Measurements from ENCODE around the gene COX6B1. TPM values are rescaled to one million over a fixed set of nuclear protein-coding genes. Genes with fewer than 3 reads are reported as not detected.

Gene COX6B1
- polyA plus RNA-seq, 1 donor from 2014 or later, result 1,013 TPM

GRCh38 chr19:35669566-35669965 is 21.4 kb downstream of the COX6B1 start:
- Histone ChIP-seq H3K4me3 (ENCODE audit: low read length) (no peak overlapping the region), H3K36me3 (ENCODE audit: insufficient read depth, low read length) (no peaks in the 10 kb centered on the region), H3K27ac (ENCODE audit: low read length) (no peak overlapping the region), H4K20me1 (ENCODE audit: insufficient read depth) (no peaks in the 10 kb centered on the region), H3K79me2 (replicated peaks; ENCODE audit: insufficient read depth, low read length) (no peaks in the 10 kb centered on the region), H3K9me2 (ENCODE audit: insufficient read depth, low read length) (no peaks in the 10 kb centered on the region), H3K9me3 (ENCODE audit: low read length) (no peaks in the 10 kb centered on the region), H3K9ac (ENCODE audit: low read length) (no peak overlapping the region), H3K27me3 (ENCODE audit: insufficient read depth, low read depth, low read length) (peaks cover 16% of the 10 kb centered on the region), H2AFZ (ENCODE audit: low read depth, low read length) (no peak overlapping the region), H3F3A (ENCODE audit: insufficient read depth, low read length, poor library complexity, severe bottlenecking) (no peaks in the 10 kb centered on the region), H3K4me2 (ENCODE audit: low read length) (no peak overlapping the region)
- TF ChIP-seq EZH2 (IDR thresholded peaks at IDR 0.05; ENCODE audit: borderline replicate concordance, insufficient read depth, low read length, poor library complexity, severe bottlenecking) (no peak), RAD21 (conservative IDR thresholded peaks at IDR 0.05) (no peak), REST (IDR thresholded peaks at IDR 0.05; ENCODE audit: borderline replicate concordance) (no peak), SMC3 (conservative IDR thresholded peaks at IDR 0.05; ENCODE audit: poor library complexity) (no peak), EP300 (conservative IDR thresholded peaks at IDR 0.05; ENCODE audit: poor library complexity, severe bottlenecking) (no peak), MXI1 (conservative IDR thresholded peaks at IDR 0.05; ENCODE audit: poor library complexity, severe bottlenecking) (no peak), POLR2AphosphoS5 (IDR thresholded peaks at IDR 0.05) (no peak), TAF1 (IDR thresholded peaks at IDR 0.05; ENCODE audit: low read depth) (no peak), CTCF (IDR thresholded peaks at IDR 0.05; ENCODE audit: poor library complexity, severe bottlenecking) (no peak)

GRCh38 chr19:35669974-35670373 is 21.9 kb downstream of the COX6B1 start:
- Histone ChIP-seq H3K9me3 (ENCODE audit: low read length) (no peaks in the 10 kb centered on the region), H3K27ac (ENCODE audit: low read length) (no peak overlapping the region), H3K9ac (ENCODE audit: low read length) (no peak overlapping the region), H3K79me2 (replicated peaks; ENCODE audit: insufficient read depth, low read length) (no peaks in the 10 kb centered on the region), H3K4me3 (ENCODE audit: low read length) (no peak overlapping the region), H3K4me2 (ENCODE audit: low read length) (no peak overlapping the region), H3K36me3 (ENCODE audit: insufficient read depth, low read length) (no peaks in the 10 kb centered on the region), H4K20me1 (ENCODE audit: insufficient read depth) (no peaks in the 10 kb centered on the region), H3F3A (ENCODE audit: insufficient read depth, low read length, poor library complexity, severe bottlenecking) (no peaks in the 10 kb centered on the region), H3K9me2 (ENCODE audit: insufficient read depth, low read length) (no peaks in the 10 kb centered on the region), H2AFZ (ENCODE audit: low read depth, low read length) (no peak overlapping the region), H3K27me3 (ENCODE audit: insufficient read depth, low read depth, low read length) (peaks cover 16% of the 10 kb centered on the region)
- no peak for TF ChIP-seq EZH2 (IDR thresholded peaks at IDR 0.05; ENCODE audit: borderline replicate concordance, insufficient read depth, low read length, poor library complexity, severe bottlenecking)
- no peak for TF ChIP-seq REST (IDR thresholded peaks at IDR 0.05; ENCODE audit: borderline replicate concordance)
- TF ChIP-seq TAF1 (IDR thresholded peaks at IDR 0.05; ENCODE audit: low read depth), result no peak
- no peak for TF ChIP-seq POLR2AphosphoS5 (IDR thresholded peaks at IDR 0.05)
- TF ChIP-seq CTCF (IDR thresholded peaks at IDR 0.05; ENCODE audit: poor library complexity, severe bottlenecking), result no peak
- no peak for TF ChIP-seq EP300 (conservative IDR thresholded peaks at IDR 0.05; ENCODE audit: poor library complexity, severe bottlenecking)
- TF ChIP-seq MXI1 (conservative IDR thresholded peaks at IDR 0.05; ENCODE audit: poor library complexity, severe bottlenecking), result no peak
- no peak for TF ChIP-seq RAD21 (conservative IDR thresholded peaks at IDR 0.05)
- TF ChIP-seq SMC3 (conservative IDR thresholded peaks at IDR 0.05; ENCODE audit: poor library complexity), result no peak
